Measurements from ENCODE around the gene FOXP1.

The FOXP1 gene

DNA sequence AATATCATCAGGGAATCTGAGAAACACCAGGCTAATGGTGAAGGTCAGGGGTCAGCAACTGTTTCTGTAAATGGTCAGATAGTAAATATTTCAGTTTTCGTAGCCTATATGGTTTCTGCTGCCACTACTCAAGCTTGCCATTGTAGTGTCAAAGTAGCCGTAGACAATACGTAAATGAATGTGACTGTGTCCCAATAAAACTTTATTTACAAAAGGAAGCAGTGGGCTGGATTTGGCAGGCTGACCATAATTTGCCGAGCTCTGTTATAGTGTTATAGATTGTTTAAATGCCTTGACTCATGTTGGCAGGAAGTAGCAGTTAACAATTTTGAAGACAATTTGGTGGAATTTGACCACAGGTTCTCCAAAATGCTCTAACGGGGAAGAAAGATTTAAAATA, 548.2 kb downstream of the FOXP1 start:
- TF ChIP-seq, protein P1, sequence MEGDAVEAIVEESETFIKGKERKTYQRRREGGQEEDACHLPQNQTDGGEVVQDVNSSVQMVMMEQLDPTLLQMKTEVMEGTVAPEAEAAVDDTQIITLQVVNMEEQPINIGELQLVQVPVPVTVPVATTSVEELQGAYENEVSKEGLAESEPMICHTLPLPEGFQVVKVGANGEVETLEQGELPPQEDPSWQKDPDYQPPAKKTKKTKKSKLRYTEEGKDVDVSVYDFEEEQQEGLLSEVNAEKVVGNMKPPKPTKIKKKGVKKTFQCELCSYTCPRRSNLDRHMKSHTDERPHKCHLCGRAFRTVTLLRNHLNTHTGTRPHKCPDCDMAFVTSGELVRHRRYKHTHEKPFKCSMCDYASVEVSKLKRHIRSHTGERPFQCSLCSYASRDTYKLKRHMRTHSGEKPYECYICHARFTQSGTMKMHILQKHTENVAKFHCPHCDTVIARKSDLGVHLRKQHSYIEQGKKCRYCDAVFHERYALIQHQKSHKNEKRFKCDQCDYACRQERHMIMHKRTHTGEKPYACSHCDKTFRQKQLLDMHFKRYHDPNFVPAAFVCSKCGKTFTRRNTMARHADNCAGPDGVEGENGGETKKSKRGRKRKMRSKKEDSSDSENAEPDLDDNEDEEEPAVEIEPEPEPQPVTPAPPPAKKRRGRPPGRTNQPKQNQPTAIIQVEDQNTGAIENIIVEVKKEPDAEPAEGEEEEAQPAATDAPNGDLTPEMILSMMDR (IDR thresholded peaks at IDR 0.05; ENCODE audit: low read depth, low read length, missing control alignments): no peak
- no peak for DNase-seq (ENCODE audit: low read depth)
- no peak overlapping the region for H3K4me3 ChIP-seq (ENCODE audit: low read depth, low read length)

DNA sequence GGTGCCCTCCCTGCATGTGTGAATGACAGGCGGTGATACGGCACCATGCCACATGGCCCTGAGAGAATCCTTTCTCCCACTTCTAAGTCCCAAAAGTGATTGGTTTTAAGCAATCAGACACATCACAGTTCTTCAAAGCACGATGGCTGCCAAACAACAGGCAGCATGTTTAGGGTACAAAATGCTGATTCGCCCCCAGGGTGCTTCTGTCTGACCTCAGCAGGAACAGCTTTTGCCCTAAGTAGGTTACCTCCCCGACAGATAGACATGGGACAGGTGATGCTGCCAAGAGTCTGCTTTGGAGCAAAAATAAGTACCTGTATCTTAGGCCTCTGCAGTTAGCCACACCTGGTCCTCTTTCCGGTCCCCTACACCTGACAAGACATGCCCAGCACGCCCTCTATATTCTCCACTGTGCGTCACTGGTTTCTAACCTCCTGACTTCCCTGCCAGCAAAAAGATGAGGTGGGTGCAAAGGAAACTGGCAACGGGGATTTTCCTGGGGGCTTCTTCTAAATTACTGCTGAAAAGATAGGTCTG, 549.8 kb downstream of the FOXP1 start:
- H3K4me3 ChIP-seq (ENCODE audit: low read depth, low read length): no peak overlapping the region
- DNase-seq (ENCODE audit: low read depth): no peak
- TF ChIP-seq, protein P1 (IDR thresholded peaks at IDR 0.05; ENCODE audit: low read depth, low read length, missing control alignments): no peak

DNA sequence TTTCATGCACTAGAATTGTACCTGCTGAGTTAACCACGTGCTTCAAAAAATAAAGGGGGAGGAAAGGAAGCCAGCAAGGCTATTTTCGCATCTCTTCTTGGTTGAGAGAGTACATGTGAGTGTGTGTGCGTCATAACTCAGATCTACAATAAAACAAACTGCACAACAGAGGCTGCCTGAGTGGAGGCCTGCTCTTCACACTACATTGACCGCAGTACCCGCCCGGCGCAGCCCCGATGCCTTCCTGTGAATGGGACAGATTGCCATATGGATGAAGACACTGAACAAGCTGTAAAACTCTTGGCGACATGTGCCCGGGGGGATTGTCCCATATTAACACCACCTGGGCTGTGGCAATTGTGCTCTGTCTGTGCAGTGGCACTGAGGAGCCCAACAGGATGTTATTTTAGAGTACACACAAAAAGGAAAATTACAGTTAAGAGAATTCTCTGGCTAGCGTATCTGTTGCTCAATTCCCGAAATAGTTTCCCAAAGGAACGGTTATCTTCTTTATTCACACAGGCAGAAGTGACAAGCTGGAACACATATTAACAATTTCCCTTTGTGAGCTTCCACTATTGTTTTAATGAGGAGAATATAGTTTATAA, 551.5 kb downstream of the FOXP1 start:
- no peak overlapping the region for H3K4me3 ChIP-seq (ENCODE audit: low read depth, low read length)
- TF ChIP-seq, protein P1 (IDR thresholded peaks at IDR 0.05; ENCODE audit: low read depth, low read length, missing control alignments): no peak
- DNase-seq (ENCODE audit: low read depth): no peak

DNA sequence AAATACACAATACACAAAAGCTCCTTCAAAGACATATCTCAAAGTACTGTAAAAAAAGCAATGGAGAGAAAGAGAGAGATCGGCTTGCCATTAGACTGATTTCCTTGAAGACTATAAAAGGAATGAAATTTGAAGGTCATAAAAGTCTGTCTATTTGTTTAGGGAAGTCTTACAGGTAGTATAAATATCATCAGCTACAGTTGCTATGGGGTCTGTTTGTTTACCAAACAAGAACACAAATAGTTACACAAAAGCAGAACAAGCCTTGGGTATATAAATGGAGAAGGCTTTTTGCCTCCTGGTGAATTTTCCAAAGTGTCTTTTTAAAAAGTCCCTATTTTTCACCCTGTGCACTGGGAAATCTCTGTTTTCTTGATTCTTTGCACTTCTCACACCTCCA, 552.3 kb downstream of the FOXP1 start:
- TF ChIP-seq, protein P1 (IDR thresholded peaks at IDR 0.05; ENCODE audit: low read depth, low read length, missing control alignments): no peak
- no peak overlapping the region for H3K4me3 ChIP-seq (ENCODE audit: low read depth, low read length)
- no peak for DNase-seq (ENCODE audit: low read depth)

DNA sequence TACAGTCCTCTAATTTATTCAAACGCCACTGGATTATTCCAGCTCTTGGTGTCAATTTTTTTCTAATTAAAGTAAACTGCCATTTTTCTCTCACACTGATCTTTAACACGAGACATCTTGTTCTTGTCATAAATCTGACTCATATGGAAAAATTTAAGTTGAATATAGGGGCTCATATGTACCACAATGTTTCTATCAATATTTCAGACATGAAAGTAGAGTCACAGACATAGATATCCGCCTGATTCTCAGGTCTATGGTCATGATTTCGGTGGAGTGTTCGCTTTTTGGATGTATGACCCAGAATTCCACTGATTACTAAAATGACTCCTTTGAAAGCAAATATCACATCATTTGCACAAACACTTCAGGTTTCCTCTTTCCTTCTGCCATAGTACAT, 552.8 kb downstream of the FOXP1 start:
- no peak for DNase-seq (ENCODE audit: low read depth)
- TF ChIP-seq, protein P1 (IDR thresholded peaks at IDR 0.05; ENCODE audit: low read depth, low read length, missing control alignments): no peak
- no peak overlapping the region for H3K4me3 ChIP-seq (ENCODE audit: low read depth, low read length)

DNA sequence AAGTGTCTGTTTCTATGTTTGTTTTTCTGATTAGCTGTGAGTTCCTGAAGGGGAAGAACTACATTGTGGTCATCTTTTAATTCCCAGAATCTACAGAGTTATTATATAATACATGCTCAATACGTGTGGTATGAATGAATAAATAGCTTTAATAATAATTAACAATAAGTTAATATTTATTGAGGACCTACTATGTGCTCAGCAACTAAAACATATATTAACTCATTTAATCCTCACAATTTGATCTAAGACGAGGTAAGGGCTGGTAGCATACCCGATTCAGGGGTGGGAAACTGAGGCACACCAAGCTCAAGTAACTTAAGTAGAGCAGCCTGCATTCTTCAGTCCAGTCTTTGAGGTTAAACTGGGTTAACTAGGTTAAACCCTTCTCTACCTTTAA, 553.8 kb downstream of the FOXP1 start:
- no peak for DNase-seq (ENCODE audit: low read depth)
- no peak overlapping the region for H3K4me3 ChIP-seq (ENCODE audit: low read depth, low read length)
- TF ChIP-seq, protein P1 (IDR thresholded peaks at IDR 0.05; ENCODE audit: low read depth, low read length, missing control alignments): no peak

DNA sequence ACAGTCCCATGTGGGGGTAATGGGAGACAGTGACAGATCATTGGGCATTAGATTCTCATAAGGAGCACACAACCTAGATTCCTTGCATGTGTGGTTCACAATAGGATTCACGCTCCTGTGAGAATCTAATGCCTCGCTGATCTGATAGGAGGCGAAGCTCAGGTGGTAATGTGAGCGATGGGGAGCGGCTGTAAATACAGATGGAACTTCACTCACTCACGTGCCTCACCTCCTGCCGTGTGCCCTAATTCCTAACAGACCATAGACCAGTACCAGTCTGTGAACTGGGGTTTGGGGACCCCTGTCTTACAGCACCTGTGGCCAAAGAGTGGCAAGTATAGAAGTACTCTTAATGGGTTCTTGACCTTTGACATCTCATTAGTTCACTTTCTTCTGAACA, 554.7 kb downstream of the FOXP1 start:
- no peak for DNase-seq (ENCODE audit: low read depth)
- H3K4me3 ChIP-seq (ENCODE audit: low read depth, low read length): no peak overlapping the region
- TF ChIP-seq, protein P1 (IDR thresholded peaks at IDR 0.05; ENCODE audit: low read depth, low read length, missing control alignments): no peak

Measured in GM12864 (cell line).